K562 (cell line): ENCODE data around the gene SYNE2.

Source experiments
- KDM2B ChIP-seq: fragments of 250-450 bp; sonication (Bioruptor Pico); IDR thresholded peaks from 2 replicates; pipeline ENCODE4 v1.8.0; 2021; ENCODE audit warnings: mild to moderate bottlenecking, moderate library complexity
- KLF1 ChIP-seq: fragments of 450-650 bp; IDR thresholded peaks from 2 replicates; pipeline ENCODE4 v1.6.1; 2016; ENCODE audit warnings: missing genetic modification characterization, missing compliant biosample characterization
- L3MBTL2 ChIP-seq: fragments of 450-650 bp; IDR thresholded peaks from 2 replicates; pipeline ENCODE4 v1.6.1; 2016; ENCODE audit warnings: mild to moderate bottlenecking, moderate library complexity
- MAFF ChIP-seq: IDR thresholded peaks from 2 replicates; pipeline ENCODE4 v1.6.1; 2012; ENCODE audit warnings: low read length, improper control_type of control experiment
- MEF2D ChIP-seq: conservative IDR thresholded peaks from 2 replicates; pipeline ENCODE4 v1.6.1; 2016; ENCODE audit warnings: low read depth, missing genetic modification characterization, missing compliant biosample characterization
- SAFB2 ChIP-seq: fragments of 200-400 bp; formaldehyde crosslinking; IDR thresholded peaks from 2 replicates; pipeline ENCODE4 v1.6.1; 2018; ENCODE audit warnings: borderline replicate concordance, low read length, low read depth, moderate library complexity; ENCODE audit not compliant: severe bottlenecking
- ZKSCAN8 ChIP-seq: fragments of 200-800 bp; sonication (Bioruptor generic); IDR thresholded peaks from 2 replicates; pipeline ENCODE4 v1.6.1; 2016; ENCODE audit warnings: missing genetic modification characterization, missing compliant biosample characterization
- ZNF174 ChIP-seq: fragments of 250-450 bp; sonication (Bioruptor Pico); IDR thresholded peaks from 2 replicates; pipeline ENCODE4 v1.4.0; 2020; ENCODE audit warnings: mild to moderate bottlenecking
- ZSCAN29 ChIP-seq: fragments of 450-650 bp; IDR thresholded peaks from 2 replicates; pipeline ENCODE4 v1.6.1; 2017
- TF ChIP-seq, protein P1 (sequence below): sonication (generic); formaldehyde crosslinking; IDR thresholded peaks from 2 replicates; pipeline ENCODE4 v1.8.1; 2023; ENCODE audit warnings: mild to moderate bottlenecking, missing genetic modification reagents
- TF ChIP-seq, protein P2 (sequence below): fragments of 200-800 bp; sonication (Bioruptor generic); IDR thresholded peaks from 2 replicates; pipeline ENCODE4 v1.6.1; 2016; ENCODE audit warnings: missing genetic modification characterization, missing compliant biosample characterization
- TF ChIP-seq, protein P3 (sequence below): fragments of 450-650 bp; IDR thresholded peaks from 2 replicates; pipeline ENCODE4 v1.6.1; 2016
- TF ChIP-seq, protein P4 (sequence below), 3 experiments: IDR thresholded peaks in 2 of 3; conservative IDR thresholded peaks in 1 of 3; 2 replicates each; pipeline ENCODE4 v1.5.1; 2011 to 2012; ENCODE audit warnings: low read length in 3 of 3, mild to moderate bottlenecking in 3 of 3, control low read depth in 2 of 3, improper control_type of control experiment in 1 of 3, inconsistent platforms in 1 of 3, low read depth in 1 of 3, mixed read lengths in 1 of 3, moderate library complexity in 1 of 3; ENCODE audit not compliant: insufficient read depth in 2 of 3

DNA sequence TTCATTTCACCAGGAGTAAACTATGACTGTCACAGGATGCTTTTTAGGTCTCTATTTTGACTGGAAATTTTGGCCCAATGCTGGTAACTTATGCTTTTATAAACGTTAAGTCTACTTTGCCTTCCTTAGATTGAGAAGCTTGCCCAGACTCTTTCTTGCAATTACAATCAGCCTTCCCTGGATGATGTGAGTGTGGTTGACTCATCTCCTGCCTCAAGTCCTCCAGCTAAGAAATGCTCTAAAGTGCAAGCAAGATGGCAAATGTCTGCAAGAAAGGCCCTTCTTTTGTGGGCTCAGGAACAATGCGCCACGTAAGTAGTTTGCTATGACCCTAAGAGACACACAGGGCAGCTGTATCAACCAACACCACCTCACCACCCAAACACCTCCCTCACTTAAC lies 96.9 kb downstream of the SYNE2 start:
- TF ChIP-seq SAFB2 (no peak), L3MBTL2 (no peak), KLF1 (tag) (no peak), MEF2D (tag) (no peak), ZKSCAN8 (CRISPR knock-in tag) (no peak), KDM2B (CRISPR knock-in tag) (no peak), ZNF174 (CRISPR knock-in tag) (no peak), ZSCAN29 (no peak), MAFF (no peak)
- TF ChIP-seq, protein P1, sequence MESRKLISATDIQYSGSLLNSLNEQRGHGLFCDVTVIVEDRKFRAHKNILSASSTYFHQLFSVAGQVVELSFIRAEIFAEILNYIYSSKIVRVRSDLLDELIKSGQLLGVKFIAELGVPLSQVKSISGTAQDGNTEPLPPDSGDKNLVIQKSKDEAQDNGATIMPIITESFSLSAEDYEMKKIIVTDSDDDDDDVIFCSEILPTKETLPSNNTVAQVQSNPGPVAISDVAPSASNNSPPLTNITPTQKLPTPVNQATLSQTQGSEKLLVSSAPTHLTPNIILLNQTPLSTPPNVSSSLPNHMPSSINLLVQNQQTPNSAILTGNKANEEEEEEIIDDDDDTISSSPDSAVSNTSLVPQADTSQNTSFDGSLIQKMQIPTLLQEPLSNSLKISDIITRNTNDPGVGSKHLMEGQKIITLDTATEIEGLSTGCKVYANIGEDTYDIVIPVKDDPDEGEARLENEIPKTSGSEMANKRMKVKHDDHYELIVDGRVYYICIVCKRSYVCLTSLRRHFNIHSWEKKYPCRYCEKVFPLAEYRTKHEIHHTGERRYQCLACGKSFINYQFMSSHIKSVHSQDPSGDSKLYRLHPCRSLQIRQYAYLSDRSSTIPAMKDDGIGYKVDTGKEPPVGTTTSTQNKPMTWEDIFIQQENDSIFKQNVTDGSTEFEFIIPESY (CRISPR knock-in tag) = no peak
- TF ChIP-seq, protein P2, sequence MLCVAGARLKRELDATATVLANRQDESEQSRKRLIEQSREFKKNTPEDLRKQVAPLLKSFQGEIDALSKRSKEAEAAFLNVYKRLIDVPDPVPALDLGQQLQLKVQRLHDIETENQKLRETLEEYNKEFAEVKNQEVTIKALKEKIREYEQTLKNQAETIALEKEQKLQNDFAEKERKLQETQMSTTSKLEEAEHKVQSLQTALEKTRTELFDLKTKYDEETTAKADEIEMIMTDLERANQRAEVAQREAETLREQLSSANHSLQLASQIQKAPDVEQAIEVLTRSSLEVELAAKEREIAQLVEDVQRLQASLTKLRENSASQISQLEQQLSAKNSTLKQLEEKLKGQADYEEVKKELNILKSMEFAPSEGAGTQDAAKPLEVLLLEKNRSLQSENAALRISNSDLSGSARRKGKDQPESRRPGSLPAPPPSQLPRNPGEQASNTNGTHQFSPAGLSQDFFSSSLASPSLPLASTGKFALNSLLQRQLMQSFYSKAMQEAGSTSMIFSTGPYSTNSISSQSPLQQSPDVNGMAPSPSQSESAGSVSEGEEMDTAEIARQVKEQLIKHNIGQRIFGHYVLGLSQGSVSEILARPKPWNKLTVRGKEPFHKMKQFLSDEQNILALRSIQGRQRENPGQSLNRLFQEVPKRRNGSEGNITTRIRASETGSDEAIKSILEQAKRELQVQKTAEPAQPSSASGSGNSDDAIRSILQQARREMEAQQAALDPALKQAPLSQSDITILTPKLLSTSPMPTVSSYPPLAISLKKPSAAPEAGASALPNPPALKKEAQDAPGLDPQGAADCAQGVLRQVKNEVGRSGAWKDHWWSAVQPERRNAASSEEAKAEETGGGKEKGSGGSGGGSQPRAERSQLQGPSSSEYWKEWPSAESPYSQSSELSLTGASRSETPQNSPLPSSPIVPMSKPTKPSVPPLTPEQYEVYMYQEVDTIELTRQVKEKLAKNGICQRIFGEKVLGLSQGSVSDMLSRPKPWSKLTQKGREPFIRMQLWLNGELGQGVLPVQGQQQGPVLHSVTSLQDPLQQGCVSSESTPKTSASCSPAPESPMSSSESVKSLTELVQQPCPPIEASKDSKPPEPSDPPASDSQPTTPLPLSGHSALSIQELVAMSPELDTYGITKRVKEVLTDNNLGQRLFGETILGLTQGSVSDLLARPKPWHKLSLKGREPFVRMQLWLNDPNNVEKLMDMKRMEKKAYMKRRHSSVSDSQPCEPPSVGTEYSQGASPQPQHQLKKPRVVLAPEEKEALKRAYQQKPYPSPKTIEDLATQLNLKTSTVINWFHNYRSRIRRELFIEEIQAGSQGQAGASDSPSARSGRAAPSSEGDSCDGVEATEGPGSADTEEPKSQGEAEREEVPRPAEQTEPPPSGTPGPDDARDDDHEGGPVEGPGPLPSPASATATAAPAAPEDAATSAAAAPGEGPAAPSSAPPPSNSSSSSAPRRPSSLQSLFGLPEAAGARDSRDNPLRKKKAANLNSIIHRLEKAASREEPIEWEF (CRISPR knock-in tag) = no peak
- TF ChIP-seq, protein P3, sequence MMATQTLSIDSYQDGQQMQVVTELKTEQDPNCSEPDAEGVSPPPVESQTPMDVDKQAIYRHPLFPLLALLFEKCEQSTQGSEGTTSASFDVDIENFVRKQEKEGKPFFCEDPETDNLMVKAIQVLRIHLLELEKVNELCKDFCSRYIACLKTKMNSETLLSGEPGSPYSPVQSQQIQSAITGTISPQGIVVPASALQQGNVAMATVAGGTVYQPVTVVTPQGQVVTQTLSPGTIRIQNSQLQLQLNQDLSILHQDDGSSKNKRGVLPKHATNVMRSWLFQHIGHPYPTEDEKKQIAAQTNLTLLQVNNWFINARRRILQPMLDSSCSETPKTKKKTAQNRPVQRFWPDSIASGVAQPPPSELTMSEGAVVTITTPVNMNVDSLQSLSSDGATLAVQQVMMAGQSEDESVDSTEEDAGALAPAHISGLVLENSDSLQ = no peak
- TF ChIP-seq, protein P4, sequence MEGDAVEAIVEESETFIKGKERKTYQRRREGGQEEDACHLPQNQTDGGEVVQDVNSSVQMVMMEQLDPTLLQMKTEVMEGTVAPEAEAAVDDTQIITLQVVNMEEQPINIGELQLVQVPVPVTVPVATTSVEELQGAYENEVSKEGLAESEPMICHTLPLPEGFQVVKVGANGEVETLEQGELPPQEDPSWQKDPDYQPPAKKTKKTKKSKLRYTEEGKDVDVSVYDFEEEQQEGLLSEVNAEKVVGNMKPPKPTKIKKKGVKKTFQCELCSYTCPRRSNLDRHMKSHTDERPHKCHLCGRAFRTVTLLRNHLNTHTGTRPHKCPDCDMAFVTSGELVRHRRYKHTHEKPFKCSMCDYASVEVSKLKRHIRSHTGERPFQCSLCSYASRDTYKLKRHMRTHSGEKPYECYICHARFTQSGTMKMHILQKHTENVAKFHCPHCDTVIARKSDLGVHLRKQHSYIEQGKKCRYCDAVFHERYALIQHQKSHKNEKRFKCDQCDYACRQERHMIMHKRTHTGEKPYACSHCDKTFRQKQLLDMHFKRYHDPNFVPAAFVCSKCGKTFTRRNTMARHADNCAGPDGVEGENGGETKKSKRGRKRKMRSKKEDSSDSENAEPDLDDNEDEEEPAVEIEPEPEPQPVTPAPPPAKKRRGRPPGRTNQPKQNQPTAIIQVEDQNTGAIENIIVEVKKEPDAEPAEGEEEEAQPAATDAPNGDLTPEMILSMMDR (IDR thresholded peaks at IDR 0.05 in 2 of 3, conservative IDR thresholded peaks at IDR 0.05 in 1 of 3; ENCODE audit: insufficient read depth in 2 of 3, low read depth in 1 of 3, low read length in 3 of 3) = no peak
